ENCODE measurements around the gene KLHDC4.

DNA sequence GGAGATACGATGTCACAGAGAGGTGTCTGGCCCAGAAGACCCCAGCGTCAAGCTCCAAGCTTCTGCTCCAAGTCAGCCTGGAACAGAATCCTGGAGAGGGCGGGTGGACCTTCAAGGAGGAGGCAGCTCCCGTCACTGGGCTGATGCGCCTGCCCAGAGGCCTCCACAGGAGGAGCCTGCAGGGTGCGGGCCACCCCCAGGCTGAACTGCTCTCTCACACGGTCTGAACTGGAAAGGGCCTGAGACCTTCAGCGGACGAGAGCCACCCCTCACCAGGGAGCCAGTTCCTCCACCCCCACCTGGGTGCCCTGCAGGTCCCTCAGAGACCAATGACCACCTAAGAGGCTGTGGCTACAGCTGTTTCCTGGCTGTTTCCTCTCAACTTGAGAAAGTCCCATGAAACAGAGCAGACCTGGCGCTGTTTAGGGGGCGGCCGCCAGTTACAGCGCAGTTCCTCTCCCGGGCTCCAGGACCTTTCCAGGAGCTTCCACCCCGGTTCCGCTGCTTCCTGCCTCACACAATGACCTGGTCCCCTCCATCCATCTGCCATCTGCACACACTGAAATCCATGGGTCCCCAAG, 36.0 kb upstream of the KLHDC4 start:
- TF ChIP-seq POLR2A (IDR thresholded peaks at IDR 0.05; ENCODE audit: low read length): no peak
- no peak for TF ChIP-seq GATA1 (IDR thresholded peaks at IDR 0.05; ENCODE audit: low read depth, low read length)

Measured in erythroblast (primary cell).